HepG2 (cell line): ENCODE data around the gene ZNRF3. TPM values are rescaled to one million over a fixed set of nuclear protein-coding genes. Genes with fewer than 3 reads are reported as not detected.
A peak's percentile ranks its signal among the peaks of the same experiment; 100 is the strongest.

Source experiments
- ARNTL ChIP-seq: sonication (generic); formaldehyde crosslinking; IDR thresholded peaks from 2 replicates; pipeline ENCODE4 v1.4.0; 2020; ENCODE audit warnings: mild to moderate bottlenecking, missing genetic modification reagents
- FOXO4 ChIP-seq: sonication (generic); formaldehyde crosslinking; conservative IDR thresholded peaks from 2 replicates; pipeline ENCODE4 v1.8.1; 2023; ENCODE audit warnings: missing genetic modification reagents
- HINFP ChIP-seq: sonication (generic); formaldehyde crosslinking; IDR thresholded peaks from 2 replicates; pipeline ENCODE4 v1.4.0; 2020; ENCODE audit warnings: low read depth, mild to moderate bottlenecking, missing genetic modification reagents
- KDM3A ChIP-seq: IDR thresholded peaks from 2 replicates; pipeline ENCODE4 v1.6.1; 2018; ENCODE audit warnings: low read depth, missing compliant biosample characterization
- SATB2 ChIP-seq: sonication (generic); formaldehyde crosslinking; IDR thresholded peaks from 2 replicates; pipeline ENCODE4 v1.5.0; 2020; ENCODE audit warnings: missing genetic modification reagents
- ZFP36 ChIP-seq: fragments of 150-350 bp; IDR thresholded peaks from 2 replicates; pipeline ENCODE4 v1.6.1; 2018; ENCODE audit warnings: borderline replicate concordance, low read length, low read depth; ENCODE audit not compliant: partially characterized antibody
- ZNF121 ChIP-seq: sonication (generic); formaldehyde crosslinking; IDR thresholded peaks from 2 replicates; pipeline ENCODE4 v1.5.0; 2020; ENCODE audit warnings: mild to moderate bottlenecking, missing genetic modification reagents
- ZNF280B ChIP-seq: sonication (generic); formaldehyde crosslinking; IDR thresholded peaks from 2 replicates; pipeline ENCODE4 v1.5.0; 2020; ENCODE audit warnings: missing genetic modification reagents, mild to moderate bottlenecking, borderline replicate concordance
- ZNF430 ChIP-seq: sonication (generic); formaldehyde crosslinking; IDR thresholded peaks from 2 replicates; pipeline ENCODE4 v1.9.0; 2021; ENCODE audit warnings: mild to moderate bottlenecking, missing genetic modification reagents
- ZNF646 ChIP-seq: sonication (generic); formaldehyde crosslinking; IDR thresholded peaks from 2 replicates; pipeline ENCODE4 v1.9.0; 2021; ENCODE audit warnings: mild to moderate bottlenecking, missing genetic modification reagents
- ZNF850 ChIP-seq: sonication (generic); formaldehyde crosslinking; conservative IDR thresholded peaks from 2 replicates; pipeline ENCODE4 v1.9.0; 2021; ENCODE audit warnings: mild to moderate bottlenecking, missing genetic modification reagents
- polyA plus RNA-seq, 8 experiments: library from polyadenylated mRNA; depleted of rRNA in 3 of 8; stranded (reverse) in 7 of 8; unstranded in 1 of 8; fragments of >200 nt; fragmentation: Illumina TruSeq in 4 of 8; extraction: Trizol in 4 of 8; gene quantifications; 2 replicates each; pipeline versions ENCODE4 v1.2.1 to v1.2.3, GENCODE V29; 2011 to 2016; ENCODE audit warnings: low read depth in 4 of 8, missing spikeins in 1 of 8, mixed read lengths in 1 of 8; ENCODE audit not compliant: insufficient read depth in 1 of 8
- total RNA-seq, 5 experiments: library from RNA; depleted of rRNA; stranded (reverse); fragments of >200 nt; fragmentation: Illumina TruSeq; extraction: Trizol; gene quantifications; 2 replicates each; pipeline ENCODE4 v1.2.3, GENCODE V29; 2016; ENCODE audit warnings: low read depth in 1 of 5
- TF ChIP-seq, protein P1 (sequence below): sonication (generic); formaldehyde crosslinking; IDR thresholded peaks from 2 replicates; pipeline ENCODE4 v1.5.0; 2020; ENCODE audit warnings: missing genetic modification reagents

Gene ZNRF3
- total and polyA plus RNA-seq, 2 of the 13 experiments (the other 11 are each of a cell fraction or from before 2014, with no cell fraction given): 20.3 to 36.7 TPM

DNA sequence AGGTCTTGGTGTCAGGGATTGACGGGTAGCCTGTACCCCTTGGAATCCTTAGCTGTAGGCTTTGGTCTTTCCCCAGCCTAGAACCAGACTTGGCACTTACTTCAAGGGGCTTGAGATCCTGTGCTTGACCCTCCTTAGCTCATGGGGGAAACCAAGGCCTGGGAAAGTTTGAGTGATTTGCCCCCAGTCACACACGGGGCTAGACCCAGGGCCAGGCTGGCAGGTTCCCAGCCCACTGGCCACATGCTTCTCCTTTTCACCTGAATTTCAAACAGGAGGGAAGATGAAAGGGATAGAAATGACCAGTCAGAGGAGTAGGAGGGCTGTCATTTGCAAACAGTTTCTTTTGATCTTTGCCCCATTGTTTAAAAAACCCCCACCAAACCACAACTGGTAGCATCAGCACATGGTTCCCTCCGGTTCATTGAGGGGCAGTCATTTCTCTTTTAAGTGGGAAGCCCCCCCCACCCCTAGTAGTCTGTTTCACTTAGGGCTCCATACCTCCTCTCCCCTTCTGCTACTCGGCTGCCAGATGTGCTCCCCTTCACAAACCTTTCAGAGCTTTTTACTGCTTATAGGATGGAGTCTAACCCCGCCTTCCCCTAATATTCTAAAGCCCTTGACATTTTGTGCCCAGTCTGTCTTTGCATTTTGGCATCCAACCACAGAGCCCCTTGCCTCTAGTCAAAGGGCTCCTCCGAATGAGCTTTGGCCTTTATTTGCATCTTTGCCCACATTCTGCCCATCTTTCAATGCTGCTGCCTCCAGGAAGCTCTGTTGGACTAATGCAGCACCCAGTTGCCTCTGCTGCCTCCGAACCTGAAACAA is 37.6 kb downstream of the ZNRF3 start (continued):
- no peak for TF ChIP-seq ZNF646
- no peak for TF ChIP-seq KDM3A (CRISPR knock-in tag)
- TF ChIP-seq HINFP (CRISPR knock-in tag): no peak
- TF ChIP-seq SATB2 (CRISPR knock-in tag): peak; percentile 32; the same call in 1 of the 2 replicates
- TF ChIP-seq ZNF850: no peak
- no peak; the same call in 1 of the 2 replicates for TF ChIP-seq ARNTL
- TF ChIP-seq, protein P1, sequence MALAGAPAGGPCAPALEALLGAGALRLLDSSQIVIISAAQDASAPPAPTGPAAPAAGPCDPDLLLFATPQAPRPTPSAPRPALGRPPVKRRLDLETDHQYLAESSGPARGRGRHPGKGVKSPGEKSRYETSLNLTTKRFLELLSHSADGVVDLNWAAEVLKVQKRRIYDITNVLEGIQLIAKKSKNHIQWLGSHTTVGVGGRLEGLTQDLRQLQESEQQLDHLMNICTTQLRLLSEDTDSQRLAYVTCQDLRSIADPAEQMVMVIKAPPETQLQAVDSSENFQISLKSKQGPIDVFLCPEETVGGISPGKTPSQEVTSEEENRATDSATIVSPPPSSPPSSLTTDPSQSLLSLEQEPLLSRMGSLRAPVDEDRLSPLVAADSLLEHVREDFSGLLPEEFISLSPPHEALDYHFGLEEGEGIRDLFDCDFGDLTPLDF (CRISPR knock-in tag): no peak
- peak; percentile 78 for TF ChIP-seq ZNF430 (CRISPR knock-in tag)
- no peak for TF ChIP-seq FOXO4 (CRISPR knock-in tag)
- 0 out of 2 replicates have a peak, but pooled peaks have one; percentile 3 for TF ChIP-seq ZNF121 (CRISPR knock-in tag)
- TF ChIP-seq ZNF280B (CRISPR knock-in tag): no peak
- no peak for TF ChIP-seq ZFP36
